CD8-positive, alpha-beta memory T cell (primary cell): ENCODE data around the gene LRRFIP2. TPM values are rescaled to one million over a fixed set of nuclear protein-coding genes. Genes with fewer than 3 reads are reported as not detected.
A peak's percentile ranks its signal among the peaks of the same experiment; 100 is the strongest.

Source experiments
- CTCF ChIA-PET: fragments of 350-600 bp; sonication (Branson Sonifier 250); formaldehyde crosslinking; loops from one replicate; lab custom pipeline; 2021; ENCODE audit warnings: antibody characterized with exemption; lab: Charles Lee
- POLR2A ChIA-PET: fragments of 350-600 bp; sonication (Branson Sonifier 250); formaldehyde crosslinking; loops from one replicate; lab custom pipeline; 2021; ENCODE audit warnings: antibody characterized with exemption; lab: Charles Lee
- DNase-seq, 5 donors: peaks; one replicate each; pipeline versions ENCODE4 v3.0.0 to v3.0.0-alpha.2; 2020 to 2022; ENCODE audit warnings: mixed read lengths in 1 of 5
- H3K27ac ChIP-seq: one replicate; pipeline ENCODE4 v1.7.0; 2013; ENCODE audit warnings: low read depth, mild to moderate bottlenecking, low read length, moderate library complexity
- H3K27me3 ChIP-seq: 2 replicates; pipeline ENCODE4 v1.7.0; 2013; ENCODE audit warnings: low read length, mild to moderate bottlenecking; ENCODE audit not compliant: insufficient read depth, poor library complexity, severe bottlenecking
- H3K36me3 ChIP-seq: 2 replicates; pipeline ENCODE4 v1.7.0; 2013; ENCODE audit warnings: mild to moderate bottlenecking, low read length, moderate library complexity; ENCODE audit not compliant: insufficient read depth
- H3K4me1 ChIP-seq: 2 replicates; pipeline ENCODE4 v1.7.0; 2013; ENCODE audit warnings: mild to moderate bottlenecking, low read length, moderate library complexity; ENCODE audit not compliant: insufficient read depth
- H3K4me3 ChIP-seq: 2 replicates; pipeline ENCODE4 v1.7.0; 2013; ENCODE audit warnings: mild to moderate bottlenecking, low read length
- H3K9me3 ChIP-seq: 2 replicates; pipeline ENCODE4 v1.7.0; 2013; ENCODE audit warnings: mild to moderate bottlenecking, low read length
- H3K27ac Mint-ChIP-seq, 8 donors: one replicate each; pipeline ENCODE4 v1.8.0; 2020 to 2021; ENCODE audit warnings: mixed read lengths in 8 of 8, mild to moderate bottlenecking in 6 of 8, inconsistent platforms in 3 of 8, moderate library complexity in 3 of 8
- H3K27me3 Mint-ChIP-seq, 2 donors: one replicate each; pipeline ENCODE4 v1.8.0; 2020 to 2021; ENCODE audit warnings: mixed read lengths in 2 of 2, mild to moderate bottlenecking in 1 of 2, moderate library complexity in 1 of 2
- H3K36me3 Mint-ChIP-seq, 3 donors: one replicate each; pipeline ENCODE4 v1.8.0; 2020 to 2021; ENCODE audit warnings: mixed read lengths in 3 of 3, inconsistent platforms in 1 of 3, mild to moderate bottlenecking in 1 of 3
- H3K4me1 Mint-ChIP-seq, 3 donors: one replicate each; pipeline ENCODE4 v1.8.0; 2020 to 2021; ENCODE audit warnings: mixed read lengths in 3 of 3, inconsistent platforms in 1 of 3, mild to moderate bottlenecking in 1 of 3
- H3K4me3 Mint-ChIP-seq, 7 donors: one replicate each; pipeline ENCODE4 v1.8.0; 2020 to 2021; ENCODE audit warnings: mixed read lengths in 7 of 7, mild to moderate bottlenecking in 6 of 7, moderate library complexity in 4 of 7, inconsistent platforms in 2 of 7
- H3K9me3 Mint-ChIP-seq, 5 donors: one replicate each; pipeline ENCODE4 v1.8.0; 2020 to 2022; ENCODE audit warnings: mixed read lengths in 5 of 5, mild to moderate bottlenecking in 3 of 5, moderate library complexity in 2 of 5, inconsistent platforms in 1 of 5
- polyA plus RNA-seq: library from polyadenylated mRNA; unstranded; fragments of 300-500 nt; fragmentation: Illumina TruSeq; gene quantifications from one replicate; pipeline ENCODE4 v1.2.3, GENCODE V29; 2021
- total RNA-seq, 2 experiments: library from RNA; stranded (reverse); gene quantifications; one replicate each; pipeline ENCODE4 v1.2.3, GENCODE V29; 2021

LRRFIP2 gene
- total and polyA plus RNA-seq, 3 experiments from 2014 or later: 21.9 to 34.3 (median 34.1) TPM

DNA sequence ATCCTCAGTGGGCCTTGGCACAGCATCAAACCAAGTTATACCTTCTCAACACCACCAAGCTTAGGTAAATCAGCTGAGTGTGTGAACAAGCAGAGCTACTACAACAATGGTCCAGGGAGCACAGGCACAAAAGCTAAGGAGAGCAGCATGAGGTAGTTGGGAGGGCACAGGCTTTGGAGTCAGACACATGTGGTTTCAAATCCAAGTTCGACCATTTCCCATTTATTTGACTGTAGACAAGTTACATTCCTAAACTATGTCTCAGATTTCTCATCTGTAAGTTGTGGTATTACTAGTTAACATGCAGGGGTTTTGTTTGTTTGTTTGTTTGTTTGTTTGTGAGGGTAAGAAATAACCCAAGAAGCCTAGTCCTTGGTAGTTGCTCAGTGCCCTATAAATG lies 134.2 kb downstream of the LRRFIP2 start:
- Mint-ChIP-seq H3K27ac (peak overlapping the region in 6 of 8 donors; percentile 47 to 90 (median 72)), H3K4me3 (no peak overlapping the region), H3K27me3 (no peaks in the 10 kb centered on the region), H3K9me3 (peaks cover 0 to 4% (median 0%) of the 10 kb centered on the region in 5 donors), H3K4me1 (peaks cover 0 to 5% (median 3%) of the 10 kb centered on the region in 3 donors), H3K36me3 (peaks cover 25 to 79% (median 39%) of the 10 kb centered on the region in 3 donors)
- H3K9me3 ChIP-seq: peaks cover 5% of the 10 kb centered on the region
- H3K27me3 ChIP-seq: no peaks in the 10 kb centered on the region
- DNase-seq: no peak
- no peak overlapping the region for H3K27ac ChIP-seq
- H3K36me3 ChIP-seq: peaks cover 22% of the 10 kb centered on the region
- no peaks in the 10 kb centered on the region for H3K4me1 ChIP-seq
- ChIA-PET CTCF (no interaction called here), POLR2A (no interaction called here)
- no peak overlapping the region for H3K4me3 ChIP-seq

DNA sequence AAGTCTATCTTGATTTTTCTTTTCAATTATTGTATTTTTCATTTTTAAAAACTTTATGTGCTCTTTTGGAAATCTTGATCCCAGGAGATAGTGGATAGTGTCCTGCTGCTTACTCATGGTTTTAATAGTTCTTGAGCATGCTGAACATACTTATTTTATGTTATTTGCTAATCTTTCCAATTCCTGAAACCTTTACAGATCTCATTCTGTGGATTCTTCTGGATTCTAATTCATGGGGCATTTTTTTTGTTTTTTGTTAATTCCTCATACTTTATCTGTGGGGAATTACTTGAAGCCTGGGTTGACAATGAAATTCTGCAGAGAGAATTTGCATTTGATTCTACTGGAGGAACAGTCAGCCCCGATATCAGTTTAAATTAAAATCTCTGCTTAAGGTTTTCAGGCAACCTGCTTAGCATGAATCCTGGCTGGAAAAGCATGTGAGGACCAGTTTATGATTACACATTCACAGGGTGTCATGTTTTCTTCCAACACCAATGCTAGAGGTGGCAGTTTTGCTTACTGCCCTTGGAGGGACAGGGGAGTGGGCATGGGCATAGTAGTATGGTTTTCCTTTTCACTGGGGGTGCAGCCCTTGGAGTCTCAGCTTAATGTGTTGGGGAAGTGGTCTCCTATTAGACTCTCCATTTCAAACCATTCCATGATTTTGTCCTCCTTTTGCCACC lies 135.1 kb downstream of the LRRFIP2 start:
- POLR2A ChIA-PET: no interaction called here
- Mint-ChIP-seq H3K4me3 (no peak overlapping the region), H3K36me3 (peaks cover 32 to 80% (median 42%) of the 10 kb centered on the region in 3 donors), H3K4me1 (peaks cover 0 to 3% (median under 1%) of the 10 kb centered on the region in 3 donors), H3K9me3 (peaks cover 0 to 4% (median 0%) of the 10 kb centered on the region in 5 donors), H3K27me3 (no peaks in the 10 kb centered on the region), H3K27ac (peak overlapping the region in 4 of 8 donors; percentile 22 to 51 (median 33))
- H3K4me3 ChIP-seq: no peak overlapping the region
- peaks cover 5% of the 10 kb centered on the region for H3K9me3 ChIP-seq
- CTCF ChIA-PET: interaction anchor here (0.9 kb wide), 1 partner anchor 22 kb away, joined by 3 read pairs; no protein-coding TSS in a partner anchor
- H3K27ac ChIP-seq: no peak overlapping the region
- no peaks in the 10 kb centered on the region for H3K4me1 ChIP-seq
- H3K27me3 ChIP-seq: no peaks in the 10 kb centered on the region
- no peak for DNase-seq
- peaks cover 25% of the 10 kb centered on the region for H3K36me3 ChIP-seq

DNA sequence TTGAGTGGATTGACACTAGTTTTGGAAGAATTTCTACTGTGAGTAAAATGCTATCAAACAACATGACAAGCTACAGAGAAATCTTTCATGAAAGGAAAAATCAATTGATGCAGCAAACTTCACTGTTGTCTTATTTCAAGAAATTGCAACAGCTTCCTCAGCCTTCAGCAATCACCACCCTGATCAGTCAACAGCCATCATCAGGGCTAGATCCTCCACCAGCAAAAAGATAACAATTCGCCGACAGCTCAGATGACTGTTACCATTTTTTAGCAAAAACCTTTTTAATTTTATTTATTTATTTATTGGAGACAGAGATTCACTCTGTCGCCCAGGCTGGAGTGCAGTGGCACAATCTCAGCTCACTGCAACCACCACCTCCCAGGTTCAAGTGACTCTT lies 137.0 kb downstream of the LRRFIP2 start:
- Mint-ChIP-seq H3K27me3 (no peaks in the 10 kb centered on the region), H3K9me3 (peaks cover 0 to 4% (median 0%) of the 10 kb centered on the region in 5 donors), H3K4me3 (no peak overlapping the region), H3K27ac (no peak overlapping the region), H3K4me1 (peaks cover 0 to 3% (median 0%) of the 10 kb centered on the region in 3 donors), H3K36me3 (peaks cover 37 to 89% (median 51%) of the 10 kb centered on the region in 3 donors)
- CTCF ChIA-PET: no interaction called here
- Histone ChIP-seq H3K27ac (no peak overlapping the region), H3K27me3 (no peaks in the 10 kb centered on the region), H3K4me3 (no peak overlapping the region), H3K4me1 (no peaks in the 10 kb centered on the region), H3K9me3 (peaks cover 5% of the 10 kb centered on the region), H3K36me3 (peaks cover 29% of the 10 kb centered on the region)
- POLR2A ChIA-PET: no interaction called here
- DNase-seq: no peak

DNA sequence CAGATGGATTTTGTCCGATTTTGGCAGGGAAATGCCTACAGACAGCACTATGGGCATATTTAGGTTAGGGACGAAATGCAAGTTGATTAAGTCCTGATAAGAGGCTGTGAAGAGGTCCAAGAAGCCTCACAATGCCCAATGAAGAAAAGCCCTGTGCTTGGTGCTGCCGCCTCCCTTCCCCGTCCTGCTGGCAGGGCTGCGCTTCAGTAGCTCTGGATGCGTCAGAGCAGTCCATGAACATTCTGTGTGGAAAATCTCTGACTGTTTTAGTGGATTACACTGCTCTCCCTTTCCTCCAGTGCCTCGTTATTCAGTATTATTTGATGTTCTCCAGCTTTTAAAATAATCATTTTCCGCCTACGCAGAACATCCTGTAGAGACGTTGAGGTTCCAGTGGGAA lies 141.4 kb downstream of the LRRFIP2 start:
- peak overlapping the region in 1 of 8 donors; percentile 10 for H3K27ac Mint-ChIP-seq
- Histone ChIP-seq H3K4me1 (no peaks in the 10 kb centered on the region), H3K36me3 (peaks cover 35% of the 10 kb centered on the region), H3K27ac (no peak overlapping the region), H3K9me3 (peaks cover 5% of the 10 kb centered on the region), H3K4me3 (no peak overlapping the region), H3K27me3 (no peaks in the 10 kb centered on the region)
- ChIA-PET POLR2A (no interaction called here), CTCF (no interaction called here)
- peaks cover 0 to 3% (median 0%) of the 10 kb centered on the region in 3 donors for H3K4me1 Mint-ChIP-seq
- no peaks in the 10 kb centered on the region for H3K27me3 Mint-ChIP-seq
- H3K36me3 Mint-ChIP-seq: peaks cover 37 to 89% (median 40%) of the 10 kb centered on the region in 3 donors
- H3K9me3 Mint-ChIP-seq: peaks cover 0 to 4% (median 0%) of the 10 kb centered on the region in 5 donors
- no peak for DNase-seq
- no peak overlapping the region for H3K4me3 Mint-ChIP-seq

DNA sequence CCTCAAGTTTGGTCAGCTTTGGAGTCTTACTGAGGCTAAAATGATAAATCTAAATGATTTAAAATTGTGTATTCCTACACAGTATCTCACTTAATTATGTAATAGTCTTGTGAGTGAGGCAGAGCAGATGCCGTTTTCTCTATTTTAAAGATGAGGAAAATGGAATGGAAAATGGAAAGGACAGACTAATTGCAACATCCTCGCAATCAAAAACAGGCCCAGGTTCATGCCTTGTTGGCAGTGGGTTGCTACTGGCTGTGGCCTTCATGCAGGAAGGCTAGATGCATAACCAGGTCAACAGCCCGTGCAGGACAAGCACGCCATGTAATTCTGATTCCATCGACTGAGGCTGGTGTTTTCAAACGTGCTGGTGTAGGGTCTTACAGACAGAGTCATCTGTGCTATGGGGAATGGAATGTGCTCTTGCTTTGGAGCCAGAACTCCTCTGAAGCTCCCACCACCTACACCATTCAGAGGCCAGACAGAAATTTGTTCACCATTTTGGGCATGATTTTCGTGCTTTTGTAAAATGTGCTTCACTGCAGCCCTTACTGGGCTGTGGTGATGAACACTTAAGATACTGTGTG lies 143.2 kb downstream of the LRRFIP2 start:
- no peaks in the 10 kb centered on the region for H3K27me3 ChIP-seq
- ChIA-PET CTCF (no interaction called here), POLR2A (no interaction called here)
- Mint-ChIP-seq H3K27ac (peak overlapping the region in 1 of 8 donors; percentile 14), H3K4me3 (no peak overlapping the region), H3K4me1 (no peaks in the 10 kb centered on the region), H3K27me3 (no peaks in the 10 kb centered on the region), H3K36me3 (peaks cover 32 to 91% (median 34%) of the 10 kb centered on the region in 3 donors), H3K9me3 (peaks cover 0 to 3% (median 0%) of the 10 kb centered on the region in 5 donors)
- DNase-seq: no peak
- H3K36me3 ChIP-seq: peaks cover 35% of the 10 kb centered on the region
- H3K4me1 ChIP-seq: no peaks in the 10 kb centered on the region
- H3K27ac ChIP-seq: no peak overlapping the region
- H3K9me3 ChIP-seq: peaks cover 5% of the 10 kb centered on the region
- H3K4me3 ChIP-seq: no peak overlapping the region

DNA sequence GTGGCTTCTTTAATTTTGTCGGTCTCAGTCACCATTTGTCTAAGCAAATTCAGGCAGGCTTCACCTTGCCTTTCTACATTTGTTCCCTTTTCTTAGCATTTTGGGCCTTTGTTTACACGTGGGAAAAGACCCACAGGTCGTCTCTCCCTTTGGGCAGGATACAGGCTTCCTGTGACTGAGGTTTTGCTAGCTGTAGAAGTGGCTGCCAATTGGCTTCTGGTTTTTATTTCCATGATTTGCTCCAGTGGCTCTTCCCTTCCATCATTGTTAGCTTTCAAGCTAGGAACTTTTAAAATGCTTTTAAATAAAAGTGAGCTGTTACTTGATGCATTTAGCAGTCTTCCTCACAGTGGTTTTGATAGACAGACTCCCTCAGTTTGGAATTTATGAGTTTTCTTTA lies 143.8 kb downstream of the LRRFIP2 start:
- peaks cover under 1% of the 10 kb centered on the region for H3K9me3 ChIP-seq
- H3K27me3 ChIP-seq: no peaks in the 10 kb centered on the region
- Mint-ChIP-seq H3K9me3 (peaks cover 0 to 3% (median 0%) of the 10 kb centered on the region in 5 donors), H3K27ac (peak overlapping the region in 1 of 8 donors; percentile 24), H3K4me3 (no peak overlapping the region), H3K4me1 (no peaks in the 10 kb centered on the region), H3K36me3 (peaks cover 26 to 91% (median 34%) of the 10 kb centered on the region in 3 donors), H3K27me3 (no peaks in the 10 kb centered on the region)
- H3K4me3 ChIP-seq: no peak overlapping the region
- DNase-seq: no peak
- CTCF ChIA-PET: no interaction called here
- peaks cover 37% of the 10 kb centered on the region for H3K36me3 ChIP-seq
- no peak overlapping the region for H3K27ac ChIP-seq
- POLR2A ChIA-PET: no interaction called here
- H3K4me1 ChIP-seq: no peaks in the 10 kb centered on the region

DNA sequence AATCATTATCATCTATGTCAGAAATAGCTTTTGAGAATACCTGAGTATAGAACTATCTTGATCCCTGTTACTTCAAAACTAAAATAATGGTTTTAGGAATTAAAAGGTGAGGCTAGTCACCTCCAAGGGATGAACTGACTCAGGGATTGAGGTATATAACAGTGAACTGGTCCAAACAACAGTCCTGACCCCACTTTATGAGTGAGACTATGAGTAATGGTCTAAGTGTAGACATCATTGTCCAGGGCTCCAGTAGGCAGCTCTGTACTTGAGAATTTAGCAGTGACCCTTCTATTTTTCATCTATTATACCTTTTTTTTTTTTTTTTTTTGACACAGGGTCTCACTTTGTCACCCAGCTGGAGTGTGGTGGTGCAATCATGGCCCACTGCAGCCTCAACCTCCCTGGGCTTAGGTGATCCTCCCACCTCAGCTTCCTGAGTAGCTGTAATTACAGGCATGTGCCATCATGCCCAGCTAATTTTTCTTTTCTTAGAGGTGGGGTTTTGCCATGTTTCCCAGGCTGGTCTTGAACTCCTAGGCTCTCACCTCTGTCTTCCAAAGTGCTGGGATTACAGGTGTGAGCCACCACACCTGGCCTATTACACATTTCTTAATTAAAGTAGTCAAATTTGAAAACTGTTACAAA lies 144.7 kb downstream of the LRRFIP2 start:
- no peak overlapping the region for H3K27ac ChIP-seq
- no peaks in the 10 kb centered on the region for H3K4me1 Mint-ChIP-seq
- no peak overlapping the region for H3K27ac Mint-ChIP-seq
- no peak for DNase-seq
- no peaks in the 10 kb centered on the region for H3K27me3 ChIP-seq
- H3K36me3 Mint-ChIP-seq: peaks cover 17 to 89% (median 27%) of the 10 kb centered on the region in 3 donors
- H3K27me3 Mint-ChIP-seq: no peaks in the 10 kb centered on the region
- H3K9me3 ChIP-seq: no peaks in the 10 kb centered on the region
- H3K36me3 ChIP-seq: peaks cover 34% of the 10 kb centered on the region
- ChIA-PET POLR2A (interaction anchor here (0.6 to 0.7 kb wide), 2 partner anchors 36 to 100 kb away, joined by 3 to 4 read pairs; partner anchors contain the start of gene MLH1), CTCF (interaction anchor here (1.2 kb wide), 1 partner anchor 11 kb away, joined by 3 read pairs; no protein-coding TSS in a partner anchor)
- H3K9me3 Mint-ChIP-seq: no peaks in the 10 kb centered on the region
- H3K4me1 ChIP-seq: no peaks in the 10 kb centered on the region
- no peak overlapping the region for H3K4me3 Mint-ChIP-seq
- no peak overlapping the region for H3K4me3 ChIP-seq
